Measurements from ENCODE around the gene TSPAN4.

- TF ChIP-seq CTCF (IDR thresholded peaks at IDR 0.05; ENCODE audit: borderline replicate concordance, extremely low read depth, low read length, poor library complexity, severe bottlenecking) (no peak), EZH2 (IDR thresholded peaks at IDR 0.05; ENCODE audit: borderline replicate concordance, low read depth, low read length, severe bottlenecking) (no peak)
Observed at GRCh38 chr11:914747-915501, 72.3 kb downstream of the TSPAN4 start.

Data from DND-41 (cell line).